Activated T-helper 2 cell treated with anti-CD3 and anti-CD28 coated beads, Interferon-gamma antibody, Interleukin-2, Interleukin-4, amounts not matched to agents 10 μg/mL and 5 μg/mL and 100 μg/mL, durations not matched to agents 14 hours and 24 hours and 36 hours (primary cell): Measurements from ENCODE around the gene USP13. TPM values are rescaled to one million over a fixed set of nuclear protein-coding genes. Genes with fewer than 3 reads are reported as not detected.
"Not testable (repeated sequence)": the region's sequence is repeated elsewhere in the genome, so short reads cannot be mapped to it uniquely, and the experiment has no call there.

Source experiments
- DNase-seq: peaks from one replicate; pipeline ENCODE4 v3.0.0; 2021; ENCODE audit warnings: low spot score
- H3K27ac Mint-ChIP-seq: one replicate; pipeline ENCODE4 v1.8.0; 2021; ENCODE audit warnings: mixed read lengths
- H3K27me3 Mint-ChIP-seq: one replicate; pipeline ENCODE4 v1.8.0; 2021; ENCODE audit warnings: low read depth, mixed read lengths
- H3K36me3 Mint-ChIP-seq: one replicate; pipeline ENCODE4 v1.8.0; 2021; ENCODE audit warnings: low read depth, mixed read lengths
- H3K4me1 Mint-ChIP-seq: one replicate; pipeline ENCODE4 v1.8.0; 2021; ENCODE audit warnings: low read depth, mixed read lengths
- H3K4me3 Mint-ChIP-seq: one replicate; pipeline ENCODE4 v1.8.0; 2021; ENCODE audit warnings: low read depth, mild to moderate bottlenecking, moderate library complexity, mixed read lengths
- H3K9me3 Mint-ChIP-seq: one replicate; pipeline ENCODE4 v1.8.0; 2021; ENCODE audit warnings: mixed read lengths
- intact Hi-C: fragments of 100-400 bp; cut with micrococcal nuclease; formaldehyde crosslinking; loops from one replicate; pipeline ENCODE4 v1.15.1; 2023
- total RNA-seq: library from RNA; stranded (reverse); gene quantifications from 2 replicates; pipeline ENCODE4 v1.2.3, GENCODE V29; 2022

Gene USP13
- total RNA-seq, 1 donor from 2014 or later = 17.0 TPM

DNA sequence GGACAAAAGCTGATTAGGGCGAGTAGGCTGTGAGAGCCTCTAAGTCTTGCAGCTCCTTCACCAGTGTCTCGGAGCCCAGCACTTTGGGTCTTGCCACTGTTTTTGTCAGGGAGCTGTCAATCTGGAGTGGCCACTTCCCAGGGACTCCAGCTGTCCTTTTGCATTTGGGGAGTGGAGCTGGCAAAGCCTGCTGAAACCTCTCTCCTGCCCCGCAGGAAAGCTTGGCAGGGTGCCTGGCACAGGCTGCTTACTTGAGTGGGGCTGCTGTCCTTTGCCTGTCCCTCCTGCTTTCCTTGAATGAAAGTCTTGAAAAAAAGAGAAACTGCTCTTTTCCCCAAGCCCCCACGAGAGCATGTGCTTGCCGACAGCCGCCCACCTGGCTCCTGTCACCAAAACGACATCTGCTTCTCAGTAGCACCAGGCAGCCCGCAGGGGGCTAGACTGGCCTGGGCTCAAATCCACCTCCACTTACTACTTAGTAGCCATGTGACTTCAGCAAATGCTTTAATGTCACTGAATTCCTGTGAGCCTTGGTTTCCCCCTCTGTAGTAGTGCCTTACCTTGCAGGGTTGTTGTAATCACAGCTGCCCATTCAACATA, 13.7 kb downstream of the USP13 start:
- Mint-ChIP-seq H3K4me1 (no peaks in the 10 kb centered on the region), H3K4me3 (no peak overlapping the region), H3K36me3 (no peaks in the 10 kb centered on the region), H3K27me3 (no peaks in the 10 kb centered on the region), H3K9me3 (no peaks in the 10 kb centered on the region), H3K27ac (no peak overlapping the region)
- intact Hi-C loops = no loop called here
- no peak for DNase-seq

DNA sequence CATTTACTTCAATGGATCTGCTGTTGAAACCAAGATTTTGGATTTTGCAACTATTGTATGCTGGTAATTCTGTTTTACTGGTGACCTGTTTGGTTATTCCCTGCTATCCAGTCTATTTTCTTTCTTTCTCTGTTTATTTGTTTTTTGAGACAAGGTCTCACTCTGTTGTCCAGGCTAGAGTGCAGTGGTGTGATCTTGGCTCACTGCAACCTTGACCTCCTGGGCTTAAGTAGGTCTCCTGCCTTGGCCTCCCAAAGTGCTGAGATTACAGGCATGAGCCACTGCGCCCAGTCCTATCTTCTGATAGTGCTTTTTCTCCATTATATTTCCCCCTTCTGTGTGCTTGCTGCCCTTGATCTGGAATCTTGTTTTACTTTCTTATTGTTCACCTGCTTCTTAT, 15.6 kb downstream of the USP13 start:
- intact Hi-C loops = no loop called here
- no peak for DNase-seq
- Mint-ChIP-seq H3K36me3 (no peaks in the 10 kb centered on the region), H3K9me3 (no peaks in the 10 kb centered on the region), H3K4me1 (peaks cover 1% of the 10 kb centered on the region), H3K27ac (no peak overlapping the region), H3K4me3 (no peak overlapping the region), H3K27me3 (no peaks in the 10 kb centered on the region)

DNA sequence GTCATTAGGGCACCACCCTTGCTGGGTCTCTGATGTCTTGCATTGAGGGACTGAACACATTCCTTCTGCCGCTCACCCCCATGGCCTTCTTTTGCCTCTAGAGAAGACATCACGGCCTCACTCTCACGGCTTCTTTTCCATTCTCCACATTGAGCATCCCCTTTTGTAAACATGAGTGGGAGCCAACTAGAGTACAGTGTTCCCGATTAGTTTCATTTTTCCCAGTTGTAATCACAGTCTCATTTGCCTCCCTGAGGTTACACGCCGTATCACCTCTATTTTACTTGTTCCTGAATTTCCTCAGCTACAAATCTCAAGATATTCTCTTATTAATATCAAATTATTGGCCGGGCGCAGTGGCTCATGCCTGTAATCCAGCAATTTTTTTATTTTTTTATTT, 17.5 kb downstream of the USP13 start:
- intact Hi-C loops = no loop called here
- no peaks in the 10 kb centered on the region for H3K27me3 Mint-ChIP-seq

DNA sequence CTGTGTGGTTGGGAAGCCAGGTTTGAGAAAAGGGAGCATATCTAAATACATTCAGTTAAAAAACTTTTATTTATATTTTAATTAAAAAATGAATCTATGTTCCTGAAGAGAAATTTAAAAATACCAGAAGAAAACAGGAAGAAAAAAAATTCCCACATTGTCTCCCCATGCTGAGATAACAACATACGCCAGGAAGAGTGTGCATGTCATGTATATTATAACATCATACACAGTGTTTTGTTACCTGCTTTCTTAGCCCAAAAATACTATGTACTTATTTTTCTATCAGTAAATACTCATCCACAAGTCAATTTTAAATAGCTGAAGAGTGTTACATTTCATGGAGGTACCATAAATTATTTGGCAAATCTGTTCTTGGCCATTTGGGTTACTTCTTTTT, 18.5 kb downstream of the USP13 start:
- Mint-ChIP-seq H3K27me3 (no peaks in the 10 kb centered on the region), H3K4me3 (no peak overlapping the region), H3K4me1 (peaks cover 1% of the 10 kb centered on the region), H3K36me3 (no peaks in the 10 kb centered on the region), H3K27ac (no peak overlapping the region), H3K9me3 (no peaks in the 10 kb centered on the region)
- intact Hi-C loops = no loop called here
- no peak for DNase-seq

More for the DNA sequence above, 17.5 kb downstream of the USP13 start:
- Mint-ChIP-seq H3K36me3 (no peaks in the 10 kb centered on the region), H3K4me3 (no peak overlapping the region), H3K27ac (no peak overlapping the region), H3K9me3 (no peaks in the 10 kb centered on the region), H3K4me1 (peaks cover 1% of the 10 kb centered on the region)
- DNase-seq = no peak

DNA sequence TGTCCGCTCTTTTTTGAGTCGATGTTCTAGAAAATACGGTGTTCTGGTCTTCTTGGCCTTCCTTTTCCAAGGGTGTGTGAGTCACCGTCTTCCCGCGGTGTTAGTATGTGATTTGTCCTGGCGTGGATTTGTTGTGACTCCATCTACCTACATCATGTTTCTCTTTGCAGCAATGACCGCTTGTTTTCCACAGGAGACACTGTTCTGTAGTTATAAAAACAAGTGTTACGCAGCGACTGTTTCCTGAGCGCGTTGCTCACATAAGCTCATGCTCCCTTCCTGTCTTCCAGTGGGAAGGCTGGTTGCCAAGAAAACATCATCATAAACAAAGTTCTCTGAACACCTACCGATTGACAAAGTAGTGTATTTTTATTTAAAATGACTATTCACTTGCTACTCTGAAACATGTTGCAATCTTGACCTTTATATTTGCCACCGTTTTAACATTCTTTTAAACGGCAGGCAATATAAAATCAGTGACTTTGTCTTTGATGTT, 19.0 kb downstream of the USP13 start:
- H3K27me3 Mint-ChIP-seq = no peaks in the 10 kb centered on the region
- H3K4me3 Mint-ChIP-seq = no peak overlapping the region
- no peaks in the 10 kb centered on the region for H3K9me3 Mint-ChIP-seq
- intact Hi-C loops = no loop called here
- no peaks in the 10 kb centered on the region for H3K36me3 Mint-ChIP-seq
- no peak for DNase-seq
- peaks cover 1% of the 10 kb centered on the region for H3K4me1 Mint-ChIP-seq
- no peak overlapping the region for H3K27ac Mint-ChIP-seq

DNA sequence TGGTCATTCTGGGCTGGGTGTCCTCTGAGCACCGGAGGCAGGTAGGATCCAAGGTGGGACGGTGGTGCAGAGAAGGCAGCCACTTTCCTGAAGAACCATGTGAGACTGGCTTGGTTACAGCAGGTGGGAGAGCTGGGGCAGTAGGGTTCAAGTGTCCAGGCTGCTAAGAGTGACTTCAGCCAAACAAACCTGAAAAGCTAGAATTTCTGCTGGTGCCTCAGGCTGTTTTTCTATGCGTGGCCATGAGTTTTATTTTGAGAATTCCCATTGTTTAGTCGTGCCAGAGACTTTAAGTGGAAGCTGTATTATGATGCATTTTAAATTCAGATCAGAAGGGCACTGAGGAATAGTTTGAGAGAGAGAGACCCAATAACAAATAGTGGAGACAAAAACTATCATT, 20.1 kb downstream of the USP13 start:
- H3K4me3 Mint-ChIP-seq = no peak overlapping the region
- H3K27ac Mint-ChIP-seq = no peak overlapping the region
- H3K4me1 Mint-ChIP-seq = peaks cover 1% of the 10 kb centered on the region
- H3K36me3 Mint-ChIP-seq = no peaks in the 10 kb centered on the region
- H3K27me3 Mint-ChIP-seq = no peaks in the 10 kb centered on the region
- intact Hi-C loops = no loop called here
- no peaks in the 10 kb centered on the region for H3K9me3 Mint-ChIP-seq
- DNase-seq = no peak

DNA sequence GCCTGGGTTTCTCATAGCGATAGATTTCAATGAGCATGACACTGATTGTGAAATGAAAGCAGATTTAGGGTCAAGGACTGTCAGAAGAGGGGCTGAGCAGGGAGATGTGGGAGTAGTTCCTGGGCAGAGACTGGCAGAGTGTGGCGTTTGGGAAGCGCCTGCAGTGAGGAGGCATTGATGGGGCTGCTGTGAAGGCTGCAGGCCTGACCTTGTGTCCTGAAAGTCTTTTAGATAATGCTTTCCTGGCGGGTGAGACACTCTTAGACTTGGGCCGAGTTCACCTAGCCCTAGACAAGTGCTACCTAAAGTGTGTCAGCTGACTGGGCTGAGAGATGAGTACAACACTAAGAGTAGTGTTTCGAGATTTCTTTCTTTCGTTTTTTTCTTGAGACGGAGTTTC, 20.7 kb downstream of the USP13 start:
- Mint-ChIP-seq H3K27ac (no peak overlapping the region), H3K36me3 (no peaks in the 10 kb centered on the region), H3K9me3 (no peaks in the 10 kb centered on the region), H3K4me1 (peaks cover 1% of the 10 kb centered on the region), H3K4me3 (no peak overlapping the region), H3K27me3 (no peaks in the 10 kb centered on the region)
- intact Hi-C loops = no loop called here
- DNase-seq = no peak

DNA sequence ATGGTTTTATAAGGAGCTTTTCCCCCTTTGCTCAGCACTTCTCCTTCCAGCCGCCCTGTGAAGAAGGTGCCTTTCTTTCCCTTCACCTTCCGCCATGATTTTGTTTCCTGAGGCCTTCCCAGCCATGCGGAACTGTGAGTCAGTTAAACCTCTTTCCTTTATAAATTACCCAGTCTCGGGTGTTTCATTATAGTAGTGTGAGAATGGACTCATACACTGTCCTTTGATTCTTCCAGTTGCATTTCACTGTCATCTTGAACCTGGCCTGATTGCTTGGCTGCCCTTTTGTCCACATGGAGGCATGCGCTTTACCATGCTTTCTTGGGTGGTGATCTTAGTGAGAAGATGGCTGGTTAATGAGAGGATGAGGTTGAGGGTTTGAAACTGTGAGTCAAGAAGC, 23.2 kb downstream of the USP13 start:
- Mint-ChIP-seq H3K4me1 (peaks cover 1% of the 10 kb centered on the region), H3K27ac (no peak overlapping the region)
- intact Hi-C loops = no loop called here

DNA sequence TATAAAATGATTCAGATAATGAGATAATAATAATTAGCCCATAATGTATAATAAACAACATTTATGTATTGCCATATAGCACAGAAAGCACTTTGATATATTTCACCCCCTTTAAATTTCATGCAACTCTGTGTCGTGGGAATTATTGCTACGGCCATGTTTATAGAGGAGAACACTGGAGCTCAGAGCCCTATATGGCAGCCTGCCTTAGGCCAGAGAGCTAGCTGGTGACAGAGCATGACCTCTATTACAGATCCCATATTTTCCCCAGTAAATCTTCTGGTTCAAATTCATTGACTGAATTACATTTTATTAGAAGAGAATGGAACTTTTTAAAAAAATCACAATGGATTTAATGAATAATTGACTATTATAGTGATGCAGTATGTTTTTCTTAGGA, 25.0 kb downstream of the USP13 start:
- intact Hi-C loops = no loop called here
- peaks cover 1% of the 10 kb centered on the region for H3K4me1 Mint-ChIP-seq
- H3K27ac Mint-ChIP-seq = no peak overlapping the region
- H3K36me3 Mint-ChIP-seq = no peaks in the 10 kb centered on the region
- no peaks in the 10 kb centered on the region for H3K27me3 Mint-ChIP-seq
- no peak for DNase-seq
- no peak overlapping the region for H3K4me3 Mint-ChIP-seq
- no peaks in the 10 kb centered on the region for H3K9me3 Mint-ChIP-seq

More for the DNA sequence above, 23.2 kb downstream of the USP13 start:
- H3K9me3 Mint-ChIP-seq = no peaks in the 10 kb centered on the region
- no peaks in the 10 kb centered on the region for H3K27me3 Mint-ChIP-seq
- no peak overlapping the region for H3K4me3 Mint-ChIP-seq
- no peak for DNase-seq
- no peaks in the 10 kb centered on the region for H3K36me3 Mint-ChIP-seq

DNA sequence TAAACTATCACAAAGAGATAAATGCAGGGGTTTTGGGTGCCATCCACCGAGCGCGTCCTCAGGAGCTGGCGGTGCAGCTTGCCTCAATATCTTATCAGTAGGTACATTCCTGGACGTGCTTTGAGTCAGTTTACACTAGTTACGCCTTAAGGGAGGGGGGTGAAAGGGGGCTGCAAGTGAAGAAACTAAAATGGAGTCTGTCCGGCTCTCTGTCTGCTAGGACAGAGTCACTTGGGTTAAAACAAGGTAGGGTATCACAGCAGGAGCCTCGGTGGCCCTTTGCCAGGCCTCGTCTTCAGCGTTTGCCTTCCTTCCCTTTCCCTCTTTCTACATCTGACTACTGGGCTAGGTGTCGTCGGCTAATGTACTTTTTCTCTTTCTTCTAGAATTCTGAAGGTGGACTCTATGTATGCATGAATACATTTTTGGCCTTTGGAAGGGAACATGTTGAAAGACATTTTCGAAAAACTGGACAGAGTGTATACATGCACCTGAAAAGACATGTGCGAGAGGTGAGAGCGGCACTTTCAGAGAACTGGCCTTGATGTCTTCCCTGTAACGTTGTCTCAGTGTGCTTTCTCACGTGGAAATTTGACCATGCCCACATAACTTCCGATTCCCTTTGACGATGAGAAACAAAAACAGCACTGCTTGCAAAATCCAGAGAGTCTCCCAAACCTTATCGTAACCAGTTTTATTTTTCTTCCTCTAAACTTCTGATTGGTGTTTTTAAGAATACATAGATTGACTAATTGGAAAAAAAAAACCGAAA, 28.8 kb downstream of the USP13 start:
- Mint-ChIP-seq H3K27ac (no peak overlapping the region), H3K27me3 (no peaks in the 10 kb centered on the region), H3K36me3 (peaks cover 7% of the 10 kb centered on the region), H3K4me1 (no peaks in the 10 kb centered on the region), H3K4me3 (no peak overlapping the region), H3K9me3 (no peaks in the 10 kb centered on the region)
- DNase-seq = no peak
- intact Hi-C loops = no loop called here

DNA sequence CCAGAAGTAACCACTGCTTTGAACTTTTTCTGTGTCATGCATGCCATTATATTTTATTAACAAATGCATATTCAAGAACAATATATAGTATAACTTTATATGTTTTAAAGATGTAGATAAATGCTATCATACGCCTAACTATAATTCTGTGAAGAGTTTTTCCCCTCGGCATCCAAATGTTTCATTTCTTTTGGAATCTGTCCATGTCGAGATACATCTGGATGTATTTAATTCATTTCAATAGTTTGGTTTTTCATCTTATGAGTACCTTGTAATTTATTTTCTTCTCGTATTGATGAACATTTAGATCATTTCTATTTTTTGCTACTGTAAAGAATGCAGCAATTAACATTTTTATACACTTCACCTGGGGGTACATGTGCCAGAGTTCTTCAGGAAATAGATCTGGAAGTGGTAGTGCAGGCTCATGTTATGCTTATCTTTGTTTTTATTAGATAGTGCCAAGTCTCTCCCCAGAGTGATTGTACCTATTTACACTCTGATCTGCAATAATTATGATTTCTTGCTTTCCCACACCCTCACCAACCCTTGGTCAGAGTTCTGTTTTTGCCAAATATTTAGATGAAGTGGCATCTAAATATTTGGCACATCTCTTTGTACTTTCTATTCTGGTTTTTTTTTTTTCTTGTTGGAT, 29.7 kb downstream of the USP13 start:
- no peaks in the 10 kb centered on the region for H3K27me3 Mint-ChIP-seq
- no peaks in the 10 kb centered on the region for H3K4me1 Mint-ChIP-seq
- DNase-seq = no peak
- H3K36me3 Mint-ChIP-seq = peaks cover 7% of the 10 kb centered on the region
- no peaks in the 10 kb centered on the region for H3K9me3 Mint-ChIP-seq
- intact Hi-C loops = no loop called here
- no peak overlapping the region for H3K4me3 Mint-ChIP-seq
- H3K27ac Mint-ChIP-seq = no peak overlapping the region

DNA sequence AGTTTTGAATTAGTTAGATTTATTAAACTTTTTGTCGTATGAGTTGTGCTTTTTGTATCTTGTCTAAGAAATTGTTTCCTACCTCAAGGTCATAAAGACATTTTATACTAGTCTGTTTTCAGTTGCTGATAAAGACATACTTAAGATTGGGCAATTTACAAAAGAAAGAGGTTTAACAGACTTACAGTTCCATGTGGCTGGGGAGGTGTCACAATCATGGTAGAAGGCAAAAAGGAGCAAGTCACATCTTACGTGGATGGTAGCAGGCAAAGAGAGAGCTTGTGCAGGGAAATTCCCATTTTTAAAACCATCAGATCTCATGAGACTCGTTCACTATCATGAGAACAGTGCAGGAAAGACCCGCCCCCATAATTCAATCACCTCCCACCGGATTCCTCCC, 30.4 kb downstream of the USP13 start:
- H3K27me3 Mint-ChIP-seq, H3K9me3 Mint-ChIP-seq, intact Hi-C loops, H3K4me3 Mint-ChIP-seq, DNase-seq, H3K4me1 Mint-ChIP-seq, H3K36me3 Mint-ChIP-seq, H3K27ac Mint-ChIP-seq: not testable (repeated sequence)

DNA sequence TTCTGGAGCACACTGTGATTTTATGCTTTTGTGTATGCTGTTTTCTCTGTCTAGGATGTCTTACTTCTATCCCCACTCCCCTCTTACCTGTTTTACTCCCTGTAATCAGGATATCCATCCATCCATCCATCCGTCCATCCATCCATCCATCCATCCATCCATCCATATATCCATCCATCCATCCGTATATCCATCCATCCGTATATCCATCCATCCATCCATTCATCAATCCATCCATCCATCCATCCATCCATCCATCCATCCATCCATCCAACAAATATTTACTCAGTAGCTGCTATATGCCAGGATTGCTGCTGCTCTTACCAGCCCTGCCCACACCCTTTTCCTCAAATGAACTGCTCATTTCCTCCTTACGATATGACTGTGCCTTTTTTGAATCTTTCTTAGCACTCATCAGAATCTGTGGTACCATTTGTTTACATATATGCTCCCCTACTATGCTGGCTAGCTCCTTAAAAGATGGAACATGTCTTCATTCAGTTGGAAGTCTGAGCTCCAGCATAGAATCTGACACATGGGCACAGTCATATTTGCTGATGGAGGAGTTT, 35.2 kb downstream of the USP13 start:
- Mint-ChIP-seq H3K36me3 (peaks cover 13% of the 10 kb centered on the region), H3K9me3 (no peaks in the 10 kb centered on the region), H3K27me3 (no peaks in the 10 kb centered on the region), H3K4me1 (no peaks in the 10 kb centered on the region), H3K4me3 (no peak overlapping the region), H3K27ac (no peak overlapping the region)
- intact Hi-C loops = no loop called here
- no peak for DNase-seq
